Loucy (cell line): ENCODE measurements around the gene LRRC4C.

Experiments used
- H2AFZ ChIP-seq: fragments of 200-600 bp; sonication (generic); 2 replicates; pipeline ENCODE4 v1.6.0; 2016; ENCODE audit warnings: antibody characterized with exemption, mild to moderate bottlenecking, low read length, moderate library complexity
- H3F3A ChIP-seq: fragments of 200-600 bp; 2 replicates; pipeline ENCODE4 v1.6.0; 2016; ENCODE audit warnings: antibody characterized with exemption, low read depth, mild to moderate bottlenecking
- H3K27me3 ChIP-seq: fragments of 200-600 bp; sonication (generic); 2 replicates; pipeline ENCODE4 v1.6.1; 2014; ENCODE audit warnings: low read length, mild to moderate bottlenecking; ENCODE audit not compliant: insufficient read depth, poor library complexity, severe bottlenecking
- H3K36me3 ChIP-seq: fragments of 200-600 bp; sonication (generic); 2 replicates; pipeline ENCODE4 v1.6.1; 2016; ENCODE audit warnings: low read length; ENCODE audit not compliant: insufficient read depth
- H3K4me1 ChIP-seq: fragments of 200-600 bp; sonication (generic); 2 replicates; pipeline ENCODE4 v1.5.1; 2014; ENCODE audit warnings: low read length, mild to moderate bottlenecking; ENCODE audit not compliant: insufficient read depth, poor library complexity, severe bottlenecking
- H3K4me2 ChIP-seq: fragments of 200-600 bp; sonication (generic); 2 replicates; pipeline ENCODE4 v1.6.0; 2014; ENCODE audit warnings: antibody characterized with exemption, low read length, low read depth, mild to moderate bottlenecking; ENCODE audit not compliant: poor library complexity, severe bottlenecking
- H3K4me3 ChIP-seq: fragments of 200-600 bp; sonication (generic); 2 replicates; pipeline ENCODE4 v1.5.1; 2014; ENCODE audit warnings: low read length, mild to moderate bottlenecking, mixed read lengths; ENCODE audit not compliant: poor library complexity, severe bottlenecking
- H3K79me2 ChIP-seq: fragments of 200-600 bp; sonication (generic); 2 replicates; pipeline ENCODE4 v1.6.1; 2014; ENCODE audit warnings: low read length; ENCODE audit not compliant: insufficient read depth
- H3K9ac ChIP-seq: fragments of 200-600 bp; sonication (generic); 2 replicates; pipeline ENCODE4 v1.6.0; 2014; ENCODE audit warnings: mild to moderate bottlenecking, low read depth, low read length, moderate library complexity; ENCODE audit not compliant: poor library complexity, severe bottlenecking
- H3K9me2 ChIP-seq: fragments of 200-600 bp; sonication (generic); replicated peaks from 2 replicates; pipeline ENCODE4 v1.6.1; 2016; ENCODE audit warnings: low read depth, low read length, mixed read lengths
- H3K9me3 ChIP-seq: fragments of 200-600 bp; sonication (generic); 2 replicates; pipeline ENCODE4 v1.6.1; 2014; ENCODE audit warnings: mild to moderate bottlenecking, antibody characterized with exemption, low read length, low read depth; ENCODE audit not compliant: insufficient read depth
- H4K20me1 ChIP-seq: fragments of 200-600 bp; sonication (generic); 2 replicates; pipeline ENCODE4 v1.6.0; 2014; ENCODE audit warnings: antibody characterized with exemption, low read length, mild to moderate bottlenecking; ENCODE audit not compliant: insufficient read depth, poor library complexity, severe bottlenecking
- CTCF ChIP-seq: fragments of 200-600 bp; sonication (generic); conservative IDR thresholded peaks from 2 replicates; pipeline ENCODE4 v1.5.1; 2014; ENCODE audit warnings: mild to moderate bottlenecking, antibody characterized with exemption, low read length
- EZH2phosphoT487 ChIP-seq: fragments of 200-600 bp; IDR thresholded peaks from 2 replicates; pipeline ENCODE4 v1.6.1; 2018; ENCODE audit warnings: antibody characterized with exemption, mild to moderate bottlenecking, moderate library complexity, borderline replicate concordance

Gene LRRC4C

GRCh38 chr11:40132912-40133311 is 1326.5 kb downstream of the LRRC4C start:
- Histone ChIP-seq H3K79me2 (no peaks in the 10 kb centered on the region), H4K20me1 (no peaks in the 10 kb centered on the region), H3K27me3 (no peaks in the 10 kb centered on the region), H2AFZ (no peak overlapping the region), H3K9ac (no peak overlapping the region), H3K4me3 (no peak overlapping the region), H3K4me2 (no peak overlapping the region), H3F3A (no peaks in the 10 kb centered on the region), H3K4me1 (no peaks in the 10 kb centered on the region), H3K36me3 (no peaks in the 10 kb centered on the region), H3K9me3 (no peaks in the 10 kb centered on the region), H3K9me2 (no peaks in the 10 kb centered on the region)
- TF ChIP-seq CTCF, result no peak
- no peak for TF ChIP-seq EZH2phosphoT487

- Histone ChIP-seq H3K4me3 (no peak overlapping the region), H3K9me2 (no peaks in the 10 kb centered on the region), H3K27me3 (no peaks in the 10 kb centered on the region), H3K79me2 (no peaks in the 10 kb centered on the region), H3F3A (no peaks in the 10 kb centered on the region), H3K4me2 (no peak overlapping the region), H3K9me3 (no peaks in the 10 kb centered on the region), H4K20me1 (no peaks in the 10 kb centered on the region), H3K36me3 (no peaks in the 10 kb centered on the region), H3K4me1 (no peaks in the 10 kb centered on the region), H3K9ac (no peak overlapping the region), H2AFZ (no peak overlapping the region)
- no peak for TF ChIP-seq EZH2phosphoT487
- no peak for TF ChIP-seq CTCF
Observed at GRCh38 chr11:40130427-40130826, 1329.0 kb downstream of the LRRC4C start.

- no peaks in the 10 kb centered on the region for H3K36me3 ChIP-seq
- TF ChIP-seq CTCF, result peak; percentile 50
- no peak for TF ChIP-seq EZH2phosphoT487
- H3K4me3 ChIP-seq, result no peak overlapping the region
- H3K9ac ChIP-seq, result no peak overlapping the region
- no peaks in the 10 kb centered on the region for H3K27me3 ChIP-seq
- H3K79me2 ChIP-seq, result no peaks in the 10 kb centered on the region
- H3F3A ChIP-seq, result no peaks in the 10 kb centered on the region
- no peaks in the 10 kb centered on the region for H4K20me1 ChIP-seq
- H3K9me2 ChIP-seq, result no peaks in the 10 kb centered on the region
- H3K4me1 ChIP-seq, result no peaks in the 10 kb centered on the region
- H2AFZ ChIP-seq, result no peak overlapping the region; the same call in 1 of the 2 replicates
- no peak overlapping the region for H3K4me2 ChIP-seq
- no peaks in the 10 kb centered on the region for H3K9me3 ChIP-seq
Observed at GRCh38 chr11:40129266-40129665, 1330.2 kb downstream of the LRRC4C start.
